Lower lobe of right lung (tissue), 2 donors: ENCODE measurements around the gene PYM1. TPM values are rescaled to one million over a fixed set of nuclear protein-coding genes. Genes with fewer than 3 reads are reported as not detected.

Source experiments
- ATAC-seq, 2 donors: fragments of 200-7000 bp; cut with Tn5 transposase; one replicate each; pipeline ENCODE4 v1.9.1; 2020 to 2022; ENCODE audit warnings: mild to moderate bottlenecking in 2 of 2, moderate library complexity in 2 of 2
- DNase-seq: peaks from one replicate; pipeline ENCODE4 v3.0.0-alpha.2; 2020
- H3K27ac ChIP-seq: fragments of 200-600 bp; one replicate; pipeline ENCODE4 v1.8.0; 2022
- H3K27me3 ChIP-seq: fragments of 200-600 bp; one replicate; pipeline ENCODE4 v1.8.0; 2022; ENCODE audit warnings: low read depth
- H3K36me3 ChIP-seq: fragments of 200-600 bp; one replicate; pipeline ENCODE4 v1.8.0; 2022; ENCODE audit warnings: mild to moderate bottlenecking
- H3K4me1 ChIP-seq: fragments of 200-600 bp; one replicate; pipeline ENCODE4 v1.8.0; 2022
- H3K4me3 ChIP-seq: fragments of 200-600 bp; one replicate; pipeline ENCODE4 v1.8.0; 2022; ENCODE audit warnings: mild to moderate bottlenecking
- H3K9me3 ChIP-seq: fragments of 200-600 bp; one replicate; pipeline ENCODE4 v1.8.0; 2022
- CTCF ChIP-seq: fragments of 200-600 bp; IDR thresholded peaks from one replicate; pipeline ENCODE4 v1.8.0; 2022; ENCODE audit warnings: antibody characterized with exemption, mild to moderate bottlenecking
- intact Hi-C: fragments of 100-400 bp; cut with DNase I; formaldehyde crosslinking; loops from one replicate; pipeline ENCODE4 v1.11.0; 2022
- total RNA-seq: library from RNA; stranded (reverse); fragmentation: NEBNext Ultra II Directional; extraction: Animal tissue kit (Norgen Biotek cat#: 25700); gene quantifications from one replicate; pipeline ENCODE4 v1.2.1, GENCODE V29; 2021
- donor health status: DM: no; HTN: yes; CAD: no; lungs with severe emphysema.

The PYM1 gene
- total RNA-seq, 1 donor from 2014 or later = 28.9 TPM

- intact Hi-C loops = loop anchor here (10.0 kb wide), 1 partner anchor 193 kb away; the partner anchor contains the start of gene GDF11
- H3K36me3 ChIP-seq = peaks cover 39% of the 10 kb centered on the region
- H3K27ac ChIP-seq = no peak overlapping the region
- H3K9me3 ChIP-seq = no peaks in the 10 kb centered on the region
- H3K27me3 ChIP-seq = no peaks in the 10 kb centered on the region
- no peak overlapping the region for H3K4me3 ChIP-seq
- peaks cover 26% of the 10 kb centered on the region for H3K4me1 ChIP-seq
- DNase-seq (no peak), ATAC-seq (no peak)
- TF ChIP-seq CTCF = no peak
Measured at GRCh38 chr12:55937981-55938380, 10.3 kb upstream of the PYM1 start.

- Histone ChIP-seq H3K4me1 (peaks cover 38% of the 10 kb centered on the region), H3K36me3 (peaks cover 20% of the 10 kb centered on the region), H3K27me3 (no peaks in the 10 kb centered on the region), H3K9me3 (no peaks in the 10 kb centered on the region), H3K27ac (peak overlapping the region; percentile 15), H3K4me3 (peak overlapping the region; percentile 39)
- intact Hi-C loops = loop anchor here (10.0 kb wide), 1 partner anchor 191 kb away; the partner anchor contains the start of gene GDF11
- TF ChIP-seq CTCF = peak; percentile 6
- DNase-seq (peak; percentile 47), ATAC-seq (no peak)
Measured at GRCh38 chr12:55935738-55936151, 8.1 kb upstream of the PYM1 start.

GRCh38 chr12:55934773-55935172 lies 7.1 kb upstream of the PYM1 start:
- DNase-seq (no peak), ATAC-seq (no peak)
- Histone ChIP-seq H3K9me3 (no peaks in the 10 kb centered on the region), H3K27me3 (no peaks in the 10 kb centered on the region), H3K4me3 (no peak overlapping the region), H3K4me1 (peaks cover 39% of the 10 kb centered on the region), H3K27ac (no peak overlapping the region), H3K36me3 (peaks cover 20% of the 10 kb centered on the region)
- intact Hi-C loops = loop anchor here (10.0 kb wide), 1 partner anchor 190 kb away; the partner anchor contains the start of gene GDF11
- TF ChIP-seq CTCF = no peak

GRCh38 chr12:55933799-55934742 lies 6.4 kb upstream of the PYM1 start:
- no peaks in the 10 kb centered on the region for H3K9me3 ChIP-seq
- intact Hi-C loops = loop anchor here (10.0 kb wide), 1 partner anchor 189 kb away; the partner anchor contains the start of gene GDF11
- H3K36me3 ChIP-seq = peaks cover 17% of the 10 kb centered on the region
- DNase-seq (no peak), ATAC-seq (no peak)
- H3K27ac ChIP-seq = no peak overlapping the region
- no peaks in the 10 kb centered on the region for H3K27me3 ChIP-seq
- no peak overlapping the region for H3K4me3 ChIP-seq
- TF ChIP-seq CTCF = no peak
- H3K4me1 ChIP-seq = peaks cover 46% of the 10 kb centered on the region

- intact Hi-C loops = loop anchor here (10.0 kb wide), 1 partner anchor 188 kb away; the partner anchor contains the start of gene GDF11
- ATAC-seq (no peak), DNase-seq (no peak)
- TF ChIP-seq CTCF = no peak
- peaks cover 54% of the 10 kb centered on the region for H3K4me1 ChIP-seq
- peaks cover 10% of the 10 kb centered on the region for H3K36me3 ChIP-seq
- H3K27ac ChIP-seq = no peak overlapping the region
- H3K27me3 ChIP-seq = no peaks in the 10 kb centered on the region
- H3K4me3 ChIP-seq = peak overlapping the region; percentile 75
- H3K9me3 ChIP-seq = no peaks in the 10 kb centered on the region
Measured at GRCh38 chr12:55933169-55933798, 5.6 kb upstream of the PYM1 start.
